NCI-H226 (cell line): ENCODE results near the gene ADARB2.

Experiments used
- DNase-seq: peaks from one replicate; pipeline ENCODE4 v3.0.0-alpha.2; 2015

Gene ADARB2

GRCh38 chr10:1130995-1131790 lies 606.1 kb downstream of the ADARB2 start:
- no peak for DNase-seq

- no peak for DNase-seq
Observed at GRCh38 chr10:1130226-1130625, 607.1 kb downstream of the ADARB2 start.

- DNase-seq: no peak
Observed at GRCh38 chr10:1128649-1129048, 608.7 kb downstream of the ADARB2 start.

GRCh38 chr10:1128115-1128514 lies 609.2 kb downstream of the ADARB2 start:
- no peak for DNase-seq

- no peak for DNase-seq
Observed at GRCh38 chr10:1127629-1128028, 609.7 kb downstream of the ADARB2 start.
